Breast epithelium (tissue), 4 donors: ENCODE measurements around the gene GP1BA. TPM values are rescaled to one million over a fixed set of nuclear protein-coding genes. Genes with fewer than 3 reads are reported as not detected.

Source experiments
- DNase-seq, 2 donors: peaks; one replicate each; pipeline ENCODE4 v3.0.0-alpha.2; 2019; ENCODE audit warnings: low spot score in 2 of 2
- H3K27ac ChIP-seq, 2 donors: fragments of 200-600 bp; sonication (generic) in 1 of 2; one replicate each; pipeline ENCODE4 v1.5.1; 2016 to 2019; ENCODE audit warnings: mild to moderate bottlenecking in 1 of 2
- H3K27me3 ChIP-seq, 2 donors: fragments of 200-600 bp; sonication (generic) in 1 of 2; one replicate each; pipeline versions ENCODE4 v1.5.1 to v1.6.0; 2017 to 2019; ENCODE audit warnings: control low read depth in 1 of 2, mild to moderate bottlenecking in 1 of 2
- H3K36me3 ChIP-seq: fragments of 200-600 bp; one replicate; pipeline ENCODE4 v1.5.1; 2019
- H3K4me1 ChIP-seq, 2 donors: fragments of 200-600 bp; sonication (generic); one replicate each; pipeline ENCODE4 v1.5.1; 2016 to 2019; ENCODE audit warnings: control low read depth in 1 of 2
- H3K4me3 ChIP-seq, 3 donors: fragments of 200-600 bp; sonication (generic); 1 replicate in 2 of 3; 2 replicates in 1 of 3; pipeline ENCODE4 v1.5.1; 2016 to 2019; ENCODE audit warnings: mild to moderate bottlenecking in 3 of 3, moderate library complexity in 2 of 3
- H3K9me3 ChIP-seq, 2 donors: fragments of 200-600 bp; sonication (generic) in 1 of 2; one replicate each; pipeline ENCODE4 v1.5.1; 2016 to 2019; ENCODE audit warnings: control low read depth in 1 of 2
- POLR2A ChIP-seq: fragments of 450-650 bp; IDR thresholded peaks from one replicate; pipeline ENCODE4 v1.6.1; 2016; ENCODE audit warnings: antibody characterized with exemption, mild to moderate bottlenecking, moderate library complexity
- POLR2AphosphoS5 ChIP-seq, 3 donors: sonication (generic); formaldehyde crosslinking; IDR thresholded peaks; one replicate each; pipeline ENCODE4 v1.6.1; 2017; ENCODE audit warnings: antibody characterized with exemption in 3 of 3
- intact Hi-C: fragments of 100-400 bp; cut with DNase I; formaldehyde crosslinking; loops from one replicate; pipeline ENCODE4 v1.15.1; 2023; ENCODE audit warnings: low total_unique reads
- total RNA-seq, 3 donors: library from RNA; depleted of rRNA; stranded (reverse); fragments of >200 nt; gene quantifications; one replicate each; pipeline ENCODE4 v1.1.0, GENCODE V29; 2016
- TF ChIP-seq, protein P1 (sequence below), 3 donors: fragments of 450-650 bp; IDR thresholded peaks; one replicate each; pipeline ENCODE4 v1.5.1; 2016 to 2017; ENCODE audit warnings: antibody characterized with exemption in 3 of 3, mild to moderate bottlenecking in 3 of 3, moderate library complexity in 3 of 3

GP1BA gene
- total RNA-seq, 3 donors from 2014 or later, result not detected

DNA sequence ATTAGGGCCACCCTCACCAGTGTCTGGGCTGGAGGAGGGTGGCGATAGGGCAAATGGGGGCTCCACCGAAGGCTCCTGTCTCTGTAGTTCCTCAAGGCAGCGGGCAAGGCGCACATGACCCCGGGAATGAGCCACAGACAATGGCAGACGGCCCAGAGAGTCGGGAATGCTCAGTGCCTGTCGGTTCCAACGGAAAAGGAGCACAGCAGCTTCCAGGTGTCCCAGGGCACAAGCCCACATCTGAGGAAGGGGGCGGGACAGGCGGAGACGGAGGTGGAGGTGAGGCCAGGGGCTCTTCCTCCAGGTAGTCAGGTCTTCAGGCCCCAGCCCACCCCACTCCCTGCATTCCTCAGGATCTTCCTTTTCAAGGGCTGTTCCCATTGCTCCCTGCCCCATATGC is 40.7 kb downstream of the GP1BA start:
- peaks cover 0 to 8% of the 10 kb centered on the region in 2 donors for H3K4me1 ChIP-seq

DNA sequence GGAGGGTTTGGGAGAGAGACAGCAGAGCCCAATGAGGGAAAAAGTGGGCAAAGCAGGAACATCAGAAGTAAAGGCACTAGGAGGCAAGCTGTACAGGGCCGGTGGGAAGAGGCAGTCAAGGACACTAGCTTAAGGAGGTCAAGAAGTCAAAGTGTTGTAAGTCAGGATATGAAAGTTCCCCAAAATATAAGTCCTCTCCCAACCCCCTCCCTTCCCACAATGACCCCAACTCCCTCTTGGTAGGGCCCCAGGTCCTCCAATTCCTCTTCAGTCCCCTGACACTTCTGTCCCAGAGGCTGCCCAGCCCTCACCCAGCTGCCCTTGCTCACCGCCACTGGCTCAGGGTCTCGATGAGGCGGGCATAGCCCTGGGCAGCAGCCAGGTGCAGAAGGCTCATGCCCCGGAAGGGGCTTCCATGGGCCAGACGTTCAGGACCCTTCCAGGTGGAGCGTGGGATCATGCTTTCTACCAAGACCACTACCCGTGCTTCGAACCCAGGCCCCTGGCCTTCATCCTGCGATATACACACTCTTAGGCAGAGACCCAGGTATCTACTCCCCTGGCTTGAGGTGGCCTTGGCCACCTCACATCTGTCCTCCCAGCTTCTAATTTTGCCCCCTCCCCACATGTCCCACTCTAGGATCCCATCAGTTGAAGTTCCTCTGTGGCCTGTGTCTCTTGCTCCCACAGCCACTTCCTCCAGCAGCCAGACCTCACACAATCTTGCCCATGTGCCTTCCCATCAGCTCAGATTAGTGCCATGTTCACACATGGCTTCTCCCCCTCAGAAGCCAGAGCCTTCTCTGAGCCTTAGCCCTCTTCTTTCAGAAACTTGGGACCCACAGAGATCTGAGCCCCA is 41.4 kb downstream of the GP1BA start:
- Histone ChIP-seq H3K27ac (peak overlapping the region in 1 of 2 donors; percentile 89), H3K27me3 (no peaks in the 10 kb centered on the region), H3K4me3 (no peak overlapping the region), H3K36me3 (peaks cover 4% of the 10 kb centered on the region), H3K9me3 (no peaks in the 10 kb centered on the region), H3K4me1 (peaks cover 0 to 2% of the 10 kb centered on the region in 2 donors)
- TF ChIP-seq POLR2A (no peak), POLR2AphosphoS5 (IDR thresholded peaks at IDR 0.05) (no peak)
- TF ChIP-seq, protein P1, sequence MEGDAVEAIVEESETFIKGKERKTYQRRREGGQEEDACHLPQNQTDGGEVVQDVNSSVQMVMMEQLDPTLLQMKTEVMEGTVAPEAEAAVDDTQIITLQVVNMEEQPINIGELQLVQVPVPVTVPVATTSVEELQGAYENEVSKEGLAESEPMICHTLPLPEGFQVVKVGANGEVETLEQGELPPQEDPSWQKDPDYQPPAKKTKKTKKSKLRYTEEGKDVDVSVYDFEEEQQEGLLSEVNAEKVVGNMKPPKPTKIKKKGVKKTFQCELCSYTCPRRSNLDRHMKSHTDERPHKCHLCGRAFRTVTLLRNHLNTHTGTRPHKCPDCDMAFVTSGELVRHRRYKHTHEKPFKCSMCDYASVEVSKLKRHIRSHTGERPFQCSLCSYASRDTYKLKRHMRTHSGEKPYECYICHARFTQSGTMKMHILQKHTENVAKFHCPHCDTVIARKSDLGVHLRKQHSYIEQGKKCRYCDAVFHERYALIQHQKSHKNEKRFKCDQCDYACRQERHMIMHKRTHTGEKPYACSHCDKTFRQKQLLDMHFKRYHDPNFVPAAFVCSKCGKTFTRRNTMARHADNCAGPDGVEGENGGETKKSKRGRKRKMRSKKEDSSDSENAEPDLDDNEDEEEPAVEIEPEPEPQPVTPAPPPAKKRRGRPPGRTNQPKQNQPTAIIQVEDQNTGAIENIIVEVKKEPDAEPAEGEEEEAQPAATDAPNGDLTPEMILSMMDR (IDR thresholded peaks at IDR 0.05), result no peak
- intact Hi-C loops, result no loop called here
- no peak for DNase-seq

More for the DNA sequence above, 40.7 kb downstream of the GP1BA start:
- Histone ChIP-seq H3K9me3 (no peaks in the 10 kb centered on the region), H3K36me3 (peaks cover 4% of the 10 kb centered on the region), H3K27ac (peak overlapping the region; percentile 73 to 89), H3K4me3 (no peak overlapping the region), H3K27me3 (no peaks in the 10 kb centered on the region)
- TF ChIP-seq POLR2AphosphoS5 (IDR thresholded peaks at IDR 0.05) (no peak), POLR2A (no peak)
- TF ChIP-seq, protein P1 (IDR thresholded peaks at IDR 0.05), result no peak
- DNase-seq, result no peak
- intact Hi-C loops, result no loop called here

DNA sequence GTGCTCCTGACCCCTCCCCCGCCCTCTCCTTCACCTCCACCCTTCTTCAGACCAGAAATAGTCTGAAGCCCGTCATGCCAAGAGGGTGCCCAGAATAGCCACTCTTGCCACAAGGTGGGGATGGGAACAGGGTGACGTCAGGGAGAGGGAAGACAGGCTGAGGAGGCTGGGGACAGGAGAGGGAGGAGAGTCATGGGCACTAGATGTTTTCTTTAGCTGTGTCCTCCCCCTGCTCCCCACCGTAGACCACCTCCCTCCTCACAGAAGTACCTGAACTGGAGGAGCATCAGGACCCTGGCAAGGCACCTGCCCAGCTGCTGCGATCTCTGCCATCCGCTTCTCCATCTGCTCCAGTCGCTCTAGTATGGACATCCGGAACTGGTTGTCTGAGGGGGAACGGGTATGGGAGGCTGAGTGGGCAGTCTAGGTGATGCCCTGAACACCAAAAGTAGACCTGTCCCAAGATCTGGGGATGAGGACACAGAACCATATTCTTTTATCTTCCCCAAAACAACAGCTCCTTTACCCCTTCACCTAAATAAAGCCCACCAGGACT is 42.1 kb downstream of the GP1BA start:
- H3K27ac ChIP-seq, result no peak overlapping the region
- no peak for TF ChIP-seq POLR2A
- no peak for TF ChIP-seq POLR2AphosphoS5 (IDR thresholded peaks at IDR 0.05)
- TF ChIP-seq, protein P1 (IDR thresholded peaks at IDR 0.05), result no peak
- no peak for DNase-seq
- no peaks in the 10 kb centered on the region for H3K4me1 ChIP-seq
- H3K27me3 ChIP-seq, result no peaks in the 10 kb centered on the region
- peaks cover 4% of the 10 kb centered on the region for H3K36me3 ChIP-seq
- intact Hi-C loops, result no loop called here
- H3K4me3 ChIP-seq, result no peak overlapping the region
- H3K9me3 ChIP-seq, result no peaks in the 10 kb centered on the region

DNA sequence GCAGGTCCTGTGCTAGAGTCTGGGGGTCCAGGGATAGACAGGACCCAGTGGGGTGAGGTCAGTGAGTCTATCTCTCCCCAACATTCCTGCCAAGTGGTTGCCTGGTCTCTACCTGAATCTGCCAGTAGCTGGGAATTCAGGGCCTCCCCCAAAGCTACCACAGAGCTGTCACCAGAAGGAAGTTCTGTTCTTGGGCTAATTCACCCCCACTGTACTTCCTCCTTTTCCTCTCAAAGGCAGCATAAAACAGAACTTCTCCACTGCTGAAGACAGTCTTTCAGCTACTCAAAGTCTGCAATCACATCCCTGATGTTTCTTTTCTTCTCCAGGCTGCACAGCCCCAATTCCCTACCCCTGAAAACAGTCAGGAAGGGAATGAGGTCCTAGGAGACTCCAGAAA is 46.6 kb downstream of the GP1BA start:
- no peak overlapping the region for H3K27ac ChIP-seq
- intact Hi-C loops, result no loop called here

More for the DNA sequence above, 46.6 kb downstream of the GP1BA start:
- no peaks in the 10 kb centered on the region for H3K4me1 ChIP-seq
- H3K36me3 ChIP-seq, result peaks cover 4% of the 10 kb centered on the region
- no peak overlapping the region for H3K4me3 ChIP-seq
- no peaks in the 10 kb centered on the region for H3K9me3 ChIP-seq
- TF ChIP-seq, protein P1 (IDR thresholded peaks at IDR 0.05), result no peak
- no peak for TF ChIP-seq POLR2AphosphoS5 (IDR thresholded peaks at IDR 0.05)
- TF ChIP-seq POLR2A, result no peak
- DNase-seq, result no peak
- no peaks in the 10 kb centered on the region for H3K27me3 ChIP-seq
